GM23338 (cell line): ENCODE results near the gene SORCS3. TPM values are rescaled to one million over a fixed set of nuclear protein-coding genes. Genes with fewer than 3 reads are reported as not detected.

Experiments used
- ATAC-seq: fragments of 200-7000 bp; cut with Tn5 transposase; 3 replicates; pipeline ENCODE4 v1.9.1; 2020
- DNase-seq: peaks from one replicate; pipeline ENCODE4 v3.0.0-alpha.2; 2015; ENCODE audit warnings: low spot score
- H2AFZ ChIP-seq: fragments of 200-600 bp; sonication (generic); 2 replicates; pipeline ENCODE4 v1.8.0; 2016; ENCODE audit warnings: antibody characterized with exemption, mild to moderate bottlenecking, moderate library complexity
- H3F3A ChIP-seq: fragments of 200-600 bp; sonication (generic); replicated peaks from 2 replicates; pipeline ENCODE4 v1.8.0; 2017; ENCODE audit warnings: antibody characterized with exemption, mixed run types, low read depth
- H3K27ac ChIP-seq: fragments of 200-600 bp; sonication (generic); 2 replicates; pipeline ENCODE4 v1.6.1; 2016; ENCODE audit warnings: low read depth
- H3K27me3 ChIP-seq: fragments of 200-600 bp; sonication (generic); 2 replicates; pipeline ENCODE4 v1.8.0; 2016; ENCODE audit warnings: mild to moderate bottlenecking, mixed run types, moderate library complexity; ENCODE audit not compliant: insufficient read depth
- H3K36me3 ChIP-seq: fragments of 200-600 bp; sonication (generic); 2 replicates; pipeline ENCODE4 v1.8.0; 2016; ENCODE audit warnings: mild to moderate bottlenecking; ENCODE audit not compliant: insufficient read depth
- H3K4me1 ChIP-seq: fragments of 200-600 bp; sonication (generic); 2 replicates; pipeline ENCODE4 v1.8.0; 2016; ENCODE audit warnings: mild to moderate bottlenecking, moderate library complexity; ENCODE audit not compliant: insufficient read depth
- H3K4me2 ChIP-seq: fragments of 200-600 bp; sonication (generic); 2 replicates; pipeline ENCODE4 v1.7.1; 2017; ENCODE audit warnings: mixed run types
- H3K4me3 ChIP-seq: fragments of 200-600 bp; sonication (generic); 2 replicates; pipeline ENCODE4 v1.6.1; 2016; ENCODE audit warnings: mixed run types
- H3K79me2 ChIP-seq: fragments of 200-600 bp; sonication (generic); replicated peaks from 2 replicates; pipeline ENCODE4 v1.8.0; 2017; ENCODE audit warnings: mild to moderate bottlenecking; ENCODE audit not compliant: insufficient read depth
- H3K9me2 ChIP-seq: fragments of 200-600 bp; sonication (generic); 2 replicates; pipeline ENCODE4 v1.8.0; 2017; ENCODE audit not compliant: insufficient read depth
- H4K20me1 ChIP-seq: fragments of 200-600 bp; sonication (generic); replicated peaks from 2 replicates; pipeline ENCODE4 v1.8.0; 2017; ENCODE audit warnings: mild to moderate bottlenecking; ENCODE audit not compliant: insufficient read depth
- H3K27ac Mint-ChIP-seq: 2 replicates; pipeline ENCODE4 v1.8.0; 2020; ENCODE audit warnings: inconsistent platforms, mild to moderate bottlenecking, moderate library complexity, mixed read lengths
- H3K27me3 Mint-ChIP-seq: 3 replicates; pipeline ENCODE4 v1.8.0; 2022; ENCODE audit warnings: low read depth, mild to moderate bottlenecking, moderate library complexity, mixed read lengths, inconsistent platforms; ENCODE audit not compliant: insufficient read depth, poor library complexity
- H3K36me3 Mint-ChIP-seq: 3 replicates; pipeline ENCODE4 v1.8.0; 2021; ENCODE audit warnings: low read depth, mild to moderate bottlenecking, inconsistent platforms, moderate library complexity, mixed read lengths
- H3K4me1 Mint-ChIP-seq: 3 replicates; pipeline ENCODE4 v1.8.0; 2020; ENCODE audit warnings: mild to moderate bottlenecking, inconsistent platforms, mixed read lengths
- H3K4me3 Mint-ChIP-seq: 3 replicates; pipeline ENCODE4 v1.8.0; 2021; ENCODE audit warnings: moderate library complexity, mild to moderate bottlenecking, inconsistent platforms, mixed read lengths
- H3K9me3 Mint-ChIP-seq: 3 replicates; pipeline ENCODE4 v1.8.0; 2020; ENCODE audit warnings: moderate library complexity, mild to moderate bottlenecking, inconsistent platforms, mixed read lengths
- CREB1 ChIP-seq: fragments of 250-450 bp; sonication (Bioruptor Pico); IDR thresholded peaks from 2 replicates; pipeline ENCODE4 v1.5.0; 2020; ENCODE audit warnings: low read depth, mild to moderate bottlenecking, moderate library complexity
- CTCF ChIP-seq, 2 experiments: fragments of 200-600 bp in 1 of 2; sonication (generic) in 1 of 2; conservative IDR thresholded peaks; 2 replicates each; pipeline versions ENCODE4 v1.5.1 to v1.6.1; 2016 to 2017; ENCODE audit warnings: antibody characterized with exemption in 2 of 2, low read depth in 2 of 2, mild to moderate bottlenecking in 2 of 2, moderate library complexity in 1 of 2
- ETS1 ChIP-seq: IDR thresholded peaks from 2 replicates; pipeline ENCODE4 v1.6.1; 2016; ENCODE audit warnings: antibody characterized with exemption
- EZH2 ChIP-seq: fragments of 200-600 bp; sonication (generic); IDR thresholded peaks from one replicate; pipeline ENCODE4 v1.8.0; 2017; ENCODE audit warnings: antibody characterized with exemption, mild to moderate bottlenecking, low read depth; ENCODE audit not compliant: unreplicated experiment
- EZH2phosphoT487 ChIP-seq: fragments of 200-600 bp; sonication (generic); IDR thresholded peaks from one replicate; pipeline ENCODE4 v1.8.1; 2018; ENCODE audit warnings: antibody characterized with exemption; ENCODE audit not compliant: unreplicated experiment
- JUNB ChIP-seq: IDR thresholded peaks from one replicate; pipeline ENCODE4 v1.6.1; 2016; ENCODE audit warnings: antibody characterized with exemption; ENCODE audit not compliant: unreplicated experiment
- NANOG ChIP-seq: IDR thresholded peaks from 2 replicates; pipeline ENCODE4 v1.6.1; 2016; ENCODE audit warnings: antibody characterized with exemption, borderline replicate concordance
- POLR2AphosphoS5 ChIP-seq: IDR thresholded peaks from 2 replicates; pipeline ENCODE4 v1.6.1; 2016; ENCODE audit warnings: antibody characterized with exemption, low read depth
- REST ChIP-seq: IDR thresholded peaks from one replicate; pipeline ENCODE4 v1.6.1; 2018; ENCODE audit warnings: antibody characterized with exemption; ENCODE audit not compliant: unreplicated experiment
- STAT1 ChIP-seq: IDR thresholded peaks from one replicate; pipeline ENCODE4 v1.6.1; 2016; ENCODE audit warnings: antibody characterized with exemption; ENCODE audit not compliant: unreplicated experiment
- ZNF114 ChIP-seq: fragments of 250-450 bp; sonication (Bioruptor Pico); IDR thresholded peaks from 2 replicates; pipeline ENCODE4 v1.5.0; 2020; ENCODE audit warnings: mild to moderate bottlenecking, moderate library complexity
- ZNF331 ChIP-seq: fragments of 250-450 bp; sonication (Bioruptor Pico); IDR thresholded peaks from 2 replicates; pipeline ENCODE4 v1.5.0; 2020; ENCODE audit warnings: low read depth, mild to moderate bottlenecking, moderate library complexity
- ZNF462 ChIP-seq: fragments of 250-450 bp; sonication (Bioruptor Pico); IDR thresholded peaks from 2 replicates; pipeline ENCODE4 v1.5.0; 2020; ENCODE audit warnings: mild to moderate bottlenecking, moderate library complexity
- polyA plus RNA-seq: library from polyadenylated mRNA; unstranded; fragments of >200 nt; fragmentation: Nextera tagmentation; extraction: Ambion mirVana; gene quantifications from 2 replicates; pipeline ENCODE4 v1.2.1, GENCODE V29; 2016
- total RNA-seq: library from RNA; depleted of rRNA; stranded (reverse); fragments of >200 nt; shearing (Covaris generic); gene quantifications from 2 replicates; pipeline ENCODE4 v1.2.3, GENCODE V29; 2014

The SORCS3 gene
- total and polyA plus RNA-seq, 2 experiments from 2014 or later = 0.37 to 1.4 TPM

- Mint-ChIP-seq H3K27ac (no peak overlapping the region), H3K36me3 (no peaks in the 10 kb centered on the region), H3K4me3 (no peak overlapping the region), H3K27me3 (no peaks in the 10 kb centered on the region), H3K4me1 (no peaks in the 10 kb centered on the region), H3K9me3 (no peaks in the 10 kb centered on the region)
- Histone ChIP-seq H3F3A (no peaks in the 10 kb centered on the region), H4K20me1 (no peaks in the 10 kb centered on the region), H3K4me3 (no peak overlapping the region), H3K79me2 (no peaks in the 10 kb centered on the region), H2AFZ (no peak overlapping the region), H3K27me3 (no peaks in the 10 kb centered on the region), H3K27ac (no peak overlapping the region), H3K9me2 (peaks cover 5% of the 10 kb centered on the region; the same call in 1 of the 2 replicates), H3K4me1 (0 out of 2 replicates have a peak, but pooled peaks cover 4% of the 10 kb centered on the region), H3K4me2 (no peak overlapping the region), H3K36me3 (no peaks in the 10 kb centered on the region)
- DNase-seq (no peak), ATAC-seq (no peak)
- TF ChIP-seq JUNB (no peak), ETS1 (no peak), EZH2 (no peak), ZNF462 (no peak), CTCF (conservative IDR thresholded peaks at IDR 0.05; ENCODE audit: low read depth in 2 of 2) (no peak), ZNF331 (CRISPR knock-in tag) (no peak), STAT1 (no peak), CREB1 (CRISPR knock-in tag) (no peak), NANOG (no peak), EZH2phosphoT487 (no peak), REST (no peak), ZNF114 (CRISPR knock-in tag) (no peak), POLR2AphosphoS5 (no peak)
Observed at GRCh38 chr10:104744052-104744451, 103.0 kb downstream of the SORCS3 start.
